ENCODE results near the gene KRTAP4-16.
"Not testable (repeated sequence)": the region's sequence is repeated elsewhere in the genome, so short reads cannot be mapped to it uniquely, and the experiment has no call there.

GRCh38 chr17:41054556-41054955 lies 47.5 kb downstream of the KRTAP4-16 start:
- TF ChIP-seq, protein P1, sequence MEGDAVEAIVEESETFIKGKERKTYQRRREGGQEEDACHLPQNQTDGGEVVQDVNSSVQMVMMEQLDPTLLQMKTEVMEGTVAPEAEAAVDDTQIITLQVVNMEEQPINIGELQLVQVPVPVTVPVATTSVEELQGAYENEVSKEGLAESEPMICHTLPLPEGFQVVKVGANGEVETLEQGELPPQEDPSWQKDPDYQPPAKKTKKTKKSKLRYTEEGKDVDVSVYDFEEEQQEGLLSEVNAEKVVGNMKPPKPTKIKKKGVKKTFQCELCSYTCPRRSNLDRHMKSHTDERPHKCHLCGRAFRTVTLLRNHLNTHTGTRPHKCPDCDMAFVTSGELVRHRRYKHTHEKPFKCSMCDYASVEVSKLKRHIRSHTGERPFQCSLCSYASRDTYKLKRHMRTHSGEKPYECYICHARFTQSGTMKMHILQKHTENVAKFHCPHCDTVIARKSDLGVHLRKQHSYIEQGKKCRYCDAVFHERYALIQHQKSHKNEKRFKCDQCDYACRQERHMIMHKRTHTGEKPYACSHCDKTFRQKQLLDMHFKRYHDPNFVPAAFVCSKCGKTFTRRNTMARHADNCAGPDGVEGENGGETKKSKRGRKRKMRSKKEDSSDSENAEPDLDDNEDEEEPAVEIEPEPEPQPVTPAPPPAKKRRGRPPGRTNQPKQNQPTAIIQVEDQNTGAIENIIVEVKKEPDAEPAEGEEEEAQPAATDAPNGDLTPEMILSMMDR (IDR thresholded peaks at IDR 0.05): not testable (repeated sequence)
- TF ChIP-seq EZH2, EZH2phosphoT487 (IDR thresholded peaks at IDR 0.05): not testable (repeated sequence)
